HepG2 (cell line): ENCODE measurements around the gene TNNI2. TPM values are rescaled to one million over a fixed set of nuclear protein-coding genes. Genes with fewer than 3 reads are reported as not detected.
A peak's percentile ranks its signal among the peaks of the same experiment; 100 is the strongest.

Source experiments
- ATAC-seq: fragments of 200-7000 bp; cut with Tn5 transposase; 3 replicates; pipeline ENCODE4 v1.9.1; 2020; ENCODE audit warnings: mild to moderate bottlenecking, moderate library complexity
- BruUV-seq: library from RNA; stranded (reverse); fragments of 400-500 nt; replicated peaks from 2 replicates; lab custom pipeline; 2021; lab: Mats Ljungman, UMichigan
- CTCF ChIA-PET: fragments of 300-600 bp; formaldehyde crosslinking; extraction: SDS; loops from one replicate; lab custom pipeline; 2021; ENCODE audit warnings: low total read pairs, inconsistent platforms, low intra/inter-chr PET ratio; lab: Yijun Ruan, JAX
- POLR2A ChIA-PET: fragments of 350-600 bp; sonication (Branson Sonifier 250); formaldehyde crosslinking; loops from one replicate; lab custom pipeline; 2020; ENCODE audit warnings: antibody characterized with exemption, inconsistent platforms; lab: Yijun Ruan, JAX
- DNase-seq: peaks from one replicate; pipeline ENCODE4 v3.0.0-alpha.2; 2015; ENCODE audit warnings: low spot score
- FAIRE-seq: peaks from 3 replicates; lab custom pipeline; 2011; peaks lifted over from hg19 to GRCh38; lab: Jason Lieb, UNC
- H2AFZ ChIP-seq: one replicate; pipeline ENCODE4 v1.6.1; 2011; ENCODE audit warnings: low read length, inconsistent platforms
- H3K27ac ChIP-seq: fragments of 300-600 bp; 3 replicates; pipeline ENCODE4 v1.8.0; 2011; ENCODE audit warnings: mixed run types, mild to moderate bottlenecking, mixed read lengths, low read length, inconsistent platforms; ENCODE audit not compliant: insufficient read depth; ENCODE audit errors: extremely low read length
- H3K27me3 ChIP-seq, 2 experiments: fragments of 200-600 bp in 1 of 2; 2 replicates in 1 of 2; 3 replicates in 1 of 2; pipeline versions ENCODE4 v1.6.0 to v1.8.0; 2011; ENCODE audit warnings: low read length in 2 of 2, mild to moderate bottlenecking in 2 of 2, moderate library complexity in 2 of 2, inconsistent platforms in 1 of 2; ENCODE audit not compliant: insufficient read depth in 2 of 2, control insufficient read depth in 1 of 2
- H3K36me3 ChIP-seq, 2 experiments: fragments of 200-600 bp in 1 of 2; replicated peaks in 1 of 2; 2 replicates in 1 of 2; 3 replicates in 1 of 2; pipeline versions ENCODE4 v1.5.1 to v1.8.0; 2011; ENCODE audit warnings: low read length in 2 of 2, inconsistent platforms in 1 of 2; ENCODE audit not compliant: insufficient read depth in 2 of 2, control insufficient read depth in 1 of 2
- H3K4me1 ChIP-seq: 2 replicates; pipeline ENCODE4 v1.5.1; 2012; ENCODE audit warnings: low read length, inconsistent platforms; ENCODE audit not compliant: insufficient read depth
- H3K4me2 ChIP-seq: 2 replicates; pipeline ENCODE4 v1.6.0; 2011; ENCODE audit warnings: low read depth, low read length, inconsistent platforms
- H3K4me3 ChIP-seq, 3 experiments: fragments of 200-600 bp in 1 of 3; sonication (generic), shearing (Covaris generic) in 1 of 3; replicated peaks in 1 of 3; 2 replicates each; pipeline ENCODE4 v1.5.1; 2011 to 2016; ENCODE audit warnings: low read length in 3 of 3, inconsistent platforms in 2 of 3, low read depth in 2 of 3, mild to moderate bottlenecking in 2 of 3, control low read depth in 1 of 3, mixed read lengths in 1 of 3; ENCODE audit not compliant: insufficient read depth in 1 of 3
- H3K79me2 ChIP-seq: one replicate; pipeline ENCODE4 v1.6.1; 2011; ENCODE audit warnings: low read length, inconsistent platforms; ENCODE audit not compliant: insufficient read depth
- H3K9ac ChIP-seq: 2 replicates; pipeline ENCODE4 v1.6.0; 2011; ENCODE audit warnings: mild to moderate bottlenecking, low read depth, low read length, inconsistent platforms; ENCODE audit not compliant: insufficient read depth
- H3K9me3 ChIP-seq: 2 replicates; pipeline ENCODE4 v1.5.1; 2012; ENCODE audit warnings: mild to moderate bottlenecking, low read length
- H4K20me1 ChIP-seq: 2 replicates; pipeline ENCODE4 v1.6.0; 2011; ENCODE audit warnings: inconsistent platforms, mild to moderate bottlenecking, low read length, moderate library complexity; ENCODE audit not compliant: insufficient read depth
- HBP1 ChIP-seq: IDR thresholded peaks from 2 replicates; pipeline ENCODE4 v1.6.1; 2016; ENCODE audit warnings: low read depth, control low read depth
- HOXA3 ChIP-seq: sonication (generic); formaldehyde crosslinking; IDR thresholded peaks from 2 replicates; pipeline ENCODE4 v1.5.0; 2020; ENCODE audit warnings: missing genetic modification reagents
- HOXA5 ChIP-seq: sonication (generic); formaldehyde crosslinking; IDR thresholded peaks from 2 replicates; pipeline ENCODE4 v1.4.0; 2020; ENCODE audit warnings: missing genetic modification reagents
- LRRFIP1 ChIP-seq: sonication (generic); formaldehyde crosslinking; conservative IDR thresholded peaks from 2 replicates; pipeline ENCODE4 v1.4.0; 2020; ENCODE audit warnings: missing genetic modification reagents
- POLR2AphosphoS2 ChIP-seq: IDR thresholded peaks from 2 replicates; pipeline ENCODE4 v1.6.1; 2011; ENCODE audit warnings: low read depth, low read length, improper control_type of control experiment
- SKI ChIP-seq: fragments of 450-650 bp; IDR thresholded peaks from one replicate; pipeline ENCODE4 v1.6.1; 2018; ENCODE audit warnings: mild to moderate bottlenecking; ENCODE audit not compliant: partially characterized antibody
- SRSF4 ChIP-seq: fragments of 200-400 bp; formaldehyde crosslinking; IDR thresholded peaks from one replicate; pipeline ENCODE4 v1.6.1; 2018; ENCODE audit warnings: mild to moderate bottlenecking, low read depth, low read length, moderate library complexity; ENCODE audit not compliant: poor library complexity, severe bottlenecking
- ZNF235 ChIP-seq: sonication (generic); formaldehyde crosslinking; IDR thresholded peaks from 2 replicates; pipeline ENCODE4 v1.8.1; 2023; ENCODE audit warnings: mild to moderate bottlenecking, missing genetic modification reagents, borderline replicate concordance
- ZNF646 ChIP-seq: sonication (generic); formaldehyde crosslinking; IDR thresholded peaks from 2 replicates; pipeline ENCODE4 v1.9.0; 2021; ENCODE audit warnings: mild to moderate bottlenecking, missing genetic modification reagents
- ZNF691 ChIP-seq: sonication (generic); formaldehyde crosslinking; IDR thresholded peaks from 2 replicates; pipeline ENCODE4 v1.4.0; 2020; ENCODE audit warnings: missing genetic modification reagents, low read depth, mild to moderate bottlenecking, borderline replicate concordance
- ZNF709 ChIP-seq: sonication (generic); formaldehyde crosslinking; IDR thresholded peaks from 2 replicates; pipeline ENCODE4 v1.5.0; 2020; ENCODE audit warnings: mild to moderate bottlenecking, missing genetic modification reagents
- WGBS: methylation state at CpG from one replicate; pipeline ENCODE4 v1.1.6; 2017; ENCODE audit warnings: low lambda C conversion rate; 5-methylcytosine and 5-hydroxymethylcytosine counted together
- in situ Hi-C: cut with HindIII; loops from 2 replicates; pipeline ENCODE4 v1.10.0; 2017; ENCODE audit warnings: low pct_unique_long_range_greater_than_20kb; ENCODE audit not compliant: extremely low pct_ligation_motif_present
- intact Hi-C: fragments of 100-400 bp; cut with micrococcal nuclease; formaldehyde crosslinking; loops from one replicate; pipeline ENCODE4 v1.10.0; 2022; ENCODE audit not compliant: unreplicated experiment
- polyA plus RNA-seq, 8 experiments: library from polyadenylated mRNA; depleted of rRNA in 3 of 8; stranded (reverse) in 7 of 8; unstranded in 1 of 8; fragments of >200 nt; fragmentation: Illumina TruSeq in 4 of 8; extraction: Trizol in 4 of 8; gene quantifications; 2 replicates each; pipeline versions ENCODE4 v1.2.1 to v1.2.3, GENCODE V29; 2011 to 2016; ENCODE audit warnings: low read depth in 4 of 8, missing spikeins in 1 of 8, mixed read lengths in 1 of 8; ENCODE audit not compliant: insufficient read depth in 1 of 8
- total RNA-seq, 5 experiments: library from RNA; depleted of rRNA; stranded (reverse); fragments of >200 nt; fragmentation: Illumina TruSeq; extraction: Trizol; gene quantifications; 2 replicates each; pipeline ENCODE4 v1.2.3, GENCODE V29; 2016; ENCODE audit warnings: low read depth in 1 of 5

Gene TNNI2
- total and polyA plus RNA-seq, 2 of the 13 experiments (the other 11 are each of a cell fraction or from before 2014, with no cell fraction given): 7.2 to 12.0 TPM

- Histone ChIP-seq H3K4me2 (no peak overlapping the region), H3K27me3 (peaks cover 6 to 57% of the 10 kb centered on the region in 2 experiments; a peak in 4 of 5 replicates), H3K27ac (no peak overlapping the region), H4K20me1 (no peaks in the 10 kb centered on the region), H3K79me2 (no peaks in the 10 kb centered on the region), H3K9me3 (no peaks in the 10 kb centered on the region), H3K4me3 (no peak overlapping the region), H3K4me1 (peaks cover 27% of the 10 kb centered on the region), H3K9ac (no peak overlapping the region), H3K36me3 (no peaks in the 10 kb centered on the region), H2AFZ (no peak overlapping the region)
- FAIRE-seq: no peak
- no TSS peak for BruUV-seq
- DNase-seq: no peak
- ATAC-seq: peak; percentile 5
- in situ Hi-C loops (loop anchor here (5.0 kb wide), 1 partner anchor 271 kb away; no protein-coding TSS in a partner anchor), intact Hi-C loops (loop anchor here (1.0 to 5.0 kb wide), 2 partner anchors 269 to 471 kb away; no protein-coding TSS in a partner anchor)
- POLR2A ChIA-PET: interaction anchor here (0.8 to 1.5 kb wide), 4 partner anchors 107 to 519 kb away, joined by 3 to 21 read pairs (median 5); partner anchors contain the start of gene TSSC4
- 26% methylated on average over 28 of the region's 43 CpGs for WGBS
- CTCF ChIA-PET: interaction anchor here (7.1 kb wide), 1 partner anchor 270 kb away, joined by 108 read pairs; no protein-coding TSS in a partner anchor
- TF ChIP-seq HBP1 (CRISPR knock-in tag): no peak
- no peak for TF ChIP-seq HOXA5
- no peak for TF ChIP-seq LRRFIP1 (CRISPR knock-in tag)
- no peak for TF ChIP-seq HOXA3 (CRISPR knock-in tag)
- no peak for TF ChIP-seq ZNF691 (CRISPR knock-in tag)
- TF ChIP-seq SRSF4: no peak
- no peak for TF ChIP-seq POLR2AphosphoS2
- TF ChIP-seq SKI: no peak
- no peak for TF ChIP-seq ZNF709 (CRISPR knock-in tag)
- no peak for TF ChIP-seq ZNF235
- TF ChIP-seq ZNF646 (CRISPR knock-in tag): no peak
These were observed 42.9 kb downstream of the TNNI2 start for GRCh38 chr11:1881442-1882264.
